GM19238 (cell line): Measurements from ENCODE around the gene GDF9.

Source experiments
- DNase-seq: peaks from one replicate; pipeline ENCODE4 v3.0.0; 2011; ENCODE audit warnings: low spot score; ENCODE audit not compliant: insufficient read length

The GDF9 gene

GRCh38 chr5:132838516-132839282 is 27.6 kb downstream of the GDF9 start:
- DNase-seq = no peak

GRCh38 chr5:132837868-132838267 is 28.4 kb downstream of the GDF9 start:
- DNase-seq = no peak

DNA sequence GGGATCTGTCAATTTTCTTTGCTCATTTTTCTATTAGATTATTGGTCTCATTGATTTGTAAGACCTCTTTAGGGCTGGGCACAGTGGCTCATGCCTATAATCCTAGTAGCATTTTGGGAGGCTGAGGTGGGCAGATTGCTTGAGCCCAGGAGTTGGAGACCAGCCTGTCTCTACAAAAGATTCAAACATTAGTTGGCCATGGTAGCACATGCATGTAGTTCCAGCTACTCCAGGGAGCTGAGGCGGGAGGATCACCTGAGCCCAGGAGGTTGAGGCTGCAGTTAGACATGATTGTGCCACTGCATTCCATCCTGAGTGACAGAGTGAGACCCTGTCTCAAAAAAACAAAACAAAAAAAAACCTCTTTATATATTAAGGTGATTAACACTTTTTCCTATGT is 29.4 kb downstream of the GDF9 start:
- DNase-seq = no peak

GRCh38 chr5:132834057-132834456 is 32.2 kb downstream of the GDF9 start:
- DNase-seq = no peak

- DNase-seq = no peak
Measured at GRCh38 chr5:132832612-132833011, 33.7 kb downstream of the GDF9 start.

GRCh38 chr5:132831095-132831860 is 35.0 kb downstream of the GDF9 start:
- no peak for DNase-seq

GRCh38 chr5:132830436-132831094 is 35.7 kb downstream of the GDF9 start, which contains the start of gene SHROOM1:
Gene SHROOM1 (minus strand): TSS chr5:132830647. CDS start chr5:132826140, 4,507 bp downstream.
- peak; percentile 62 for DNase-seq

DNA sequence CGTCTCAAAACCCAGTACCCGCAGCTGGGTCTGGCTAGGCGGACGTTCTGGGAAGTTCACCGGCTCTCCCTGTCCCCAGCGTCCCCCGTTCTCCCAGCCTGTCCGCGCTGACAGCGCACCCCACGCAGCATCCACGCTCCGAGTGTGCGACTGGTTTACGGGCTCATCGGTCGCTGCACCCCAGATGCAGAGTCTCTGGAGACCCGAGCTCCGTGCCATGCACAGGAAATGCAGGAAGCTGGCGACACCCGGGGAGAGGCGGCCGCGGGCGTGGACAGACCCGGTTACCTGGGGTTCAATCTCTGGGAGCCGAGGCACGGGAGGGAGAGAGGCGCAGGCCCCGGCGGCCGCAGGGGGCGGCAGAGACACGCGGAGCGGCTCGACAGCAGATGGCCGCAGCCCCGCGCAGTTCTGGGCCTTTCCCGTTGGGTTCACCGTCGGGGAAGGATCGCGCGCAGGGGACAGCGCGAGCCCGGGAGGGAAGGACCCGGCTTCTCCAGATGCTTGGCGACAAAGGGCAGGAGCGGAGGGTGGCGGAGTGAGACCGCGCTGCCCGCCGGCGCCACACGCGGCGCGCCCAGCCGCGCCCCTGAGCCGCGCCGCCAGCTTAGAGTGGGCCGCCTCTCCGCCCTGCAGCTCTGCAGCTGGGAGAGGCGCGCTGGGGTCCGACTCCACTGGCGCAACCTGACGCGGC is 36.4 kb downstream of the GDF9 start:
- peak; percentile 91 for DNase-seq

- no peak for DNase-seq
Measured at GRCh38 chr5:132828846-132829494, 37.3 kb downstream of the GDF9 start.

DNA sequence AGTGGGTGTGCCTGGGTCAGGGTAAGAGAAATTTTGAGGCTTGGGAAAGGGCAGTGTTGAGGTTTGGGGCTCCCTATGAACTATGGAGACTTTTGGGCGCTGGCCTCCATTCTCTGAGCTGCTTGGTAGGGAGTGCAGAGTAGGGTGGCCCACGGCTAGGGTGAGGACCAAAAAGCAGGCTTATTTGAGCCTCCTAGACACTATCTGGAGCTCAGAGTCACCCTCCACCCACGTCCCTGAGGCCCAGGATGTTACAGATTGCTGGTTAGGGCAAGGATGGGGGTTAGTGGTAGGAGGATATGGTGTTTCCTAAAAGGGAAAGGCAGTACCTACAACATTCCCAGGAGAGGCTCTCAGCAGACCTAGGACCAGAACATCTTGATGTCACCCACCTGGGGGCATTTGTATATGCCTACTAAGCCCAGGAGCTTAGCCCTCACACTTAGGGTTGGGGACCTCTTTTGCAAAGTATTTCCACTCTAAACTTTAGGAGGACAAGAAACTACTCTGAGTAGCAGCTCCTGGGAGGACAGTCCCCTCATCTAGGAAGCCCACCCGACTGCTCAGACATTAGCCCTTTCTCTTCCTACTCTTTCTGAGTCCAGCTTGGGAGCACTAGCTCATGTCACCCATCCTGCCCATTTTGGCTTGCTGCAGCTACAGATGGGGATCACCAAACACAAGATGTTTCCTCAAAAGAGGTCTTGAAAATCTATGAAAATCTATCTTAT is 38.2 kb downstream of the GDF9 start:
- DNase-seq = no peak

- DNase-seq = no peak
Measured at GRCh38 chr5:132826424-132827082, 39.7 kb downstream of the GDF9 start.

- DNase-seq = no peak
Measured at GRCh38 chr5:132825834-132826391, 40.4 kb downstream of the GDF9 start.

- no peak for DNase-seq
Measured at GRCh38 chr5:132825033-132825833, 41.0 kb downstream of the GDF9 start.

DNA sequence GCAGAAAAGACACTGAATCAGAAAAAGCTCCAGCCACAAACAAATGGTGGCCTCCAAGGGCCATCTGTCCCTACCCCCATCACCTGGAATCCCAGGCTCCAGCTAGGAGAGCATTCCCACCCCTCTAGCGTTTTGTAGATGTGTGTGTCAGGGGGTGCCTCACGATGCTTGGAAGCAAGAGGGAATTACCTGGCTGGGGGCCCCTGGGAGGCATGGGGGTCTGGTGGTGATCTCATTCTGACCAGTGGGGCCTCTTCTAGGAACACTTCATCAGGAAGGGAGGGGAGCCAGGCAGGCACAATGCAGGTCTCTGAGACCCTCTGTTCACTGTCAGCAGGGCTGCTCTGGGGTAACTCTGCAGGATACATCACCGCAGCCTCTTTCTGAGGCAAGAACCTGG is 41.8 kb downstream of the GDF9 start:
- no peak for DNase-seq

GRCh38 chr5:132823481-132824050 is 42.7 kb downstream of the GDF9 start:
- DNase-seq = no peak

- DNase-seq = no peak
Measured at GRCh38 chr5:132822650-132823480, 43.4 kb downstream of the GDF9 start.

- no peak for DNase-seq
Measured at GRCh38 chr5:132821791-132822190, 44.5 kb downstream of the GDF9 start.
